Measurements from ENCODE around the gene LLGL1. TPM values are rescaled to one million over a fixed set of nuclear protein-coding genes. Genes with fewer than 3 reads are reported as not detected.
A peak's percentile ranks its signal among the peaks of the same experiment; 100 is the strongest.

Gene LLGL1
- polyA plus RNA-seq, 1 donor from 2014 or later: 52.2 TPM

DNA sequence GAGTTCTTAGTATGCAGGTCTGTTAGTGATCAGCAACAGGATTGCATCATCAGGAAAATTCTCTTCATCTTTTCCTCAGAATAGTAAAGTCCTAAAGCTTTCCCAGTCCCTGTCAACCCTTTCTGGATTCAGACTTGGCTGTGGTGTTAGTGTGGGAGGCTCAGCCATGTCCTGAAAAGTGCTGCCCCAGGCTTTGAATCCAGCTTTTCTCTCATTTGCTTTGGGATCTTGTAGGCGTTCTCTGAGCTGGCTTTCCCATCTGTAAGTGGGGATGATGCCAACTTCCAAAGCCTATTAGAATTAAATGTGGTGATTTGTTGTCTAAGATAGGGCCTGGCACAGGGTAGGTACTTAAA lies 38.8 kb upstream of the LLGL1 start:
- H3K27ac ChIP-seq (ENCODE audit: low read length): no peak overlapping the region
- H4K20me1 ChIP-seq (ENCODE audit: insufficient read depth): peaks cover 44% of the 10 kb centered on the region
- H3K36me3 ChIP-seq (ENCODE audit: insufficient read depth, low read length): no peaks in the 10 kb centered on the region
- H3K9me3 ChIP-seq (ENCODE audit: low read length): no peaks in the 10 kb centered on the region
- no peaks in the 10 kb centered on the region for H3F3A ChIP-seq (ENCODE audit: insufficient read depth, low read length, poor library complexity, severe bottlenecking)
- no peaks in the 10 kb centered on the region for H3K27me3 ChIP-seq (ENCODE audit: insufficient read depth, low read depth, low read length)
- peak overlapping the region; percentile 84 for H3K9ac ChIP-seq (ENCODE audit: low read length)
- no peaks in the 10 kb centered on the region for H3K9me2 ChIP-seq (ENCODE audit: insufficient read depth, low read length)
- TF ChIP-seq EP300 (conservative IDR thresholded peaks at IDR 0.05; ENCODE audit: poor library complexity, severe bottlenecking) (no peak), TAF1 (IDR thresholded peaks at IDR 0.05; ENCODE audit: low read depth) (no peak), RAD21 (conservative IDR thresholded peaks at IDR 0.05) (no peak), REST (IDR thresholded peaks at IDR 0.05; ENCODE audit: borderline replicate concordance) (no peak), CTCF (IDR thresholded peaks at IDR 0.05; ENCODE audit: poor library complexity, severe bottlenecking) (no peak), MXI1 (conservative IDR thresholded peaks at IDR 0.05; ENCODE audit: poor library complexity, severe bottlenecking) (no peak), EZH2 (IDR thresholded peaks at IDR 0.05; ENCODE audit: borderline replicate concordance, insufficient read depth, low read length, poor library complexity, severe bottlenecking) (no peak), POLR2AphosphoS5 (IDR thresholded peaks at IDR 0.05) (no peak), SMC3 (conservative IDR thresholded peaks at IDR 0.05; ENCODE audit: poor library complexity) (no peak)
- H3K79me2 ChIP-seq (replicated peaks; ENCODE audit: insufficient read depth, low read length): peaks cover 66% of the 10 kb centered on the region
- no peak overlapping the region for H2AFZ ChIP-seq (ENCODE audit: low read depth, low read length)
- peak overlapping the region; percentile 99 for H3K4me3 ChIP-seq (ENCODE audit: low read length)
- peak overlapping the region; percentile 95 for H3K4me2 ChIP-seq (ENCODE audit: low read length)

GRCh38 chr17:18187226-18187625 lies 38.2 kb upstream of the LLGL1 start:
- TF ChIP-seq EP300 (conservative IDR thresholded peaks at IDR 0.05; ENCODE audit: poor library complexity, severe bottlenecking) (no peak), POLR2AphosphoS5 (IDR thresholded peaks at IDR 0.05) (no peak)
- Histone ChIP-seq H2AFZ (ENCODE audit: low read depth, low read length) (no peak overlapping the region), H3K9ac (ENCODE audit: low read length) (peak overlapping the region; percentile 2), H3K79me2 (replicated peaks; ENCODE audit: insufficient read depth, low read length) (peaks cover 70% of the 10 kb centered on the region), H3K27me3 (ENCODE audit: insufficient read depth, low read depth, low read length) (no peaks in the 10 kb centered on the region), H3K4me3 (ENCODE audit: low read length) (peak overlapping the region; percentile 99), H3K9me2 (ENCODE audit: insufficient read depth, low read length) (no peaks in the 10 kb centered on the region), H3K27ac (ENCODE audit: low read length) (no peak overlapping the region), H3F3A (ENCODE audit: insufficient read depth, low read length, poor library complexity, severe bottlenecking) (no peaks in the 10 kb centered on the region), H4K20me1 (ENCODE audit: insufficient read depth) (peaks cover 44% of the 10 kb centered on the region), H3K4me2 (ENCODE audit: low read length) (peak overlapping the region; percentile 95), H3K9me3 (ENCODE audit: low read length) (no peaks in the 10 kb centered on the region), H3K36me3 (ENCODE audit: insufficient read depth, low read length) (no peaks in the 10 kb centered on the region)

All from neural cell (in vitro differentiated cells).